WTC11 (cell line): ENCODE data around the gene PDLIM5. TPM values are rescaled to one million over a fixed set of nuclear protein-coding genes. Genes with fewer than 3 reads are reported as not detected.

Source experiments
- ATAC-seq: fragments of 200-7000 bp; cut with Tn5 transposase; 2 replicates; pipeline ENCODE4 v1.10.0; 2021; ENCODE audit warnings: mild to moderate bottlenecking, moderate library complexity
- CTCF ChIA-PET: fragments of 300-600 bp; sonication (Branson Sonifier 250); formaldehyde crosslinking; loops from one replicate; lab custom pipeline; 2021; ENCODE audit warnings: antibody characterized with exemption; lab: Charles Lee
- POLR2A ChIA-PET: fragments of 350-600 bp; sonication (Branson Sonifier 250); formaldehyde crosslinking; loops from one replicate; lab custom pipeline; 2021; ENCODE audit warnings: antibody characterized with exemption; lab: Charles Lee
- DNase-seq: peaks from one replicate; pipeline ENCODE4 v3.0.0; 2021; ENCODE audit warnings: low spot score
- H3K27ac Mint-ChIP-seq: 2 replicates; pipeline ENCODE4 v1.8.0; 2021; ENCODE audit warnings: mixed read lengths
- H3K27me3 Mint-ChIP-seq: 2 replicates; pipeline ENCODE4 v1.8.0; 2021; ENCODE audit warnings: low read depth, mild to moderate bottlenecking, moderate library complexity, mixed read lengths
- H3K36me3 Mint-ChIP-seq: 2 replicates; pipeline ENCODE4 v1.8.0; 2021; ENCODE audit warnings: mixed read lengths
- H3K4me1 Mint-ChIP-seq: 2 replicates; pipeline ENCODE4 v1.8.0; 2022; ENCODE audit warnings: mixed read lengths
- H3K4me3 Mint-ChIP-seq: 2 replicates; pipeline ENCODE4 v1.8.0; 2021; ENCODE audit warnings: mild to moderate bottlenecking, moderate library complexity, mixed read lengths
- H3K9me3 Mint-ChIP-seq: 2 replicates; pipeline ENCODE4 v1.8.0; 2021; ENCODE audit warnings: mixed read lengths
- ETV6 ChIP-seq: sonication (generic); formaldehyde crosslinking; IDR thresholded peaks from 2 replicates; pipeline ENCODE4 v1.8.1; 2022; ENCODE audit warnings: mild to moderate bottlenecking, missing genetic modification reagents
- GABPB1 ChIP-seq: sonication (generic); formaldehyde crosslinking; IDR thresholded peaks from 2 replicates; pipeline ENCODE4 v1.8.1; 2023; ENCODE audit warnings: mild to moderate bottlenecking, missing genetic modification reagents
- HMGA2 ChIP-seq: fragments of 250-450 bp; sonication (Bioruptor Pico); IDR thresholded peaks from 2 replicates; pipeline ENCODE4 v1.4.0; 2021; ENCODE audit warnings: mild to moderate bottlenecking, moderate library complexity
- NFATC4 ChIP-seq: fragments of 250-450 bp; sonication (Bioruptor Pico); IDR thresholded peaks from 2 replicates; pipeline ENCODE4 v1.9.0; 2021; ENCODE audit warnings: mild to moderate bottlenecking
- NR3C1 ChIP-seq: sonication (generic); formaldehyde crosslinking; conservative IDR thresholded peaks from 2 replicates; pipeline ENCODE4 v1.8.1; 2023; ENCODE audit warnings: low read depth, mild to moderate bottlenecking, missing genetic modification reagents
- SOX15 ChIP-seq: fragments of 250-450 bp; sonication (Bioruptor Pico); IDR thresholded peaks from 2 replicates; pipeline ENCODE4 v1.9.0; 2021; ENCODE audit warnings: mild to moderate bottlenecking
- TP53 ChIP-seq: sonication (generic); formaldehyde crosslinking; IDR thresholded peaks from 2 replicates; pipeline ENCODE4 v1.8.1; 2023; ENCODE audit warnings: mild to moderate bottlenecking, missing genetic modification reagents
- total RNA-seq: library from RNA; stranded (reverse); gene quantifications from 3 replicates; pipeline ENCODE4 v1.2.3, GENCODE V29; 2021
- TF ChIP-seq, protein P1 (sequence below): sonication (generic); formaldehyde crosslinking; IDR thresholded peaks from 2 replicates; pipeline ENCODE4 v1.8.0; 2022; ENCODE audit warnings: mild to moderate bottlenecking, missing genetic modification reagents
- TF ChIP-seq, protein P2 (sequence below): sonication (generic); formaldehyde crosslinking; conservative IDR thresholded peaks from 2 replicates; pipeline ENCODE4 v1.8.1; 2023; ENCODE audit warnings: mild to moderate bottlenecking, low read depth, missing genetic modification reagents, moderate library complexity
- TF ChIP-seq, protein P3 (sequence below): sonication (generic); formaldehyde crosslinking; IDR thresholded peaks from 2 replicates; pipeline ENCODE4 v1.8.1; 2023; ENCODE audit warnings: mild to moderate bottlenecking, missing genetic modification reagents
- TF ChIP-seq, protein P4 (sequence below): fragments of 250-450 bp; sonication (Bioruptor Pico); conservative IDR thresholded peaks from 2 replicates; pipeline ENCODE4 v1.9.0; 2021; ENCODE audit warnings: mild to moderate bottlenecking
- TF ChIP-seq, protein P5 (sequence below): sonication (generic); formaldehyde crosslinking; IDR thresholded peaks from 2 replicates; pipeline ENCODE4 v1.8.1; 2023; ENCODE audit warnings: mild to moderate bottlenecking, missing genetic modification reagents, moderate library complexity
- TF ChIP-seq, protein P6 (sequence below): sonication (generic); formaldehyde crosslinking; IDR thresholded peaks from 2 replicates; pipeline ENCODE4 v1.8.0; 2023; ENCODE audit warnings: missing genetic modification reagents
- TF ChIP-seq, protein P7 (sequence below): sonication (generic); formaldehyde crosslinking; IDR thresholded peaks from 2 replicates; pipeline ENCODE4 v1.8.0; 2022; ENCODE audit warnings: missing genetic modification reagents

PDLIM5 gene
- total RNA-seq, 1 experiment from 2014 or later: 51.5 TPM

DNA sequence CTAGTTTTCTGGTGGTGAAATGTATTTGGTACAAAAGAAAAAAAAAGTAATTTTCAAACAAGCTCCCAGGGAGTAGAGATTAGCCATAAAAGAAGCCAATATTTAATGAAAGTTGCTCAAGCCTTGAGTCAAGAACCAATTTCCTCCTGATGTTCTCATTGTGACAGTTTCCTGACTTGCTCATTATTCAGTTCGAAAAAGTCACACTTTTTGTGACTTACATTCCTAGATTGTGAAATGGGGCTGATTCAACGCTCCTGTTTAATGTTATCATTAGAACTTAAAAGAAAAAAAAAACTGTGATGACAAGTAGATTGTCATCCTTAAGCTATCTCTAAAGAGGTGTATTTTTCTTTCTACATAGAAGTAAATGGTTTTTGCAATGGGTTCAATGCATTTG lies 183.4 kb downstream of the PDLIM5 start:
- H3K4me3 Mint-ChIP-seq: no peak overlapping the region
- ATAC-seq: no peak
- no peaks in the 10 kb centered on the region for H3K9me3 Mint-ChIP-seq
- no peak for TF ChIP-seq GABPB1 (CRISPR knock-in tag)
- no peak for TF ChIP-seq HMGA2 (CRISPR knock-in tag)
- no peak for TF ChIP-seq NR3C1 (CRISPR knock-in tag)
- TF ChIP-seq ETV6: no peak
- TF ChIP-seq, protein P1, sequence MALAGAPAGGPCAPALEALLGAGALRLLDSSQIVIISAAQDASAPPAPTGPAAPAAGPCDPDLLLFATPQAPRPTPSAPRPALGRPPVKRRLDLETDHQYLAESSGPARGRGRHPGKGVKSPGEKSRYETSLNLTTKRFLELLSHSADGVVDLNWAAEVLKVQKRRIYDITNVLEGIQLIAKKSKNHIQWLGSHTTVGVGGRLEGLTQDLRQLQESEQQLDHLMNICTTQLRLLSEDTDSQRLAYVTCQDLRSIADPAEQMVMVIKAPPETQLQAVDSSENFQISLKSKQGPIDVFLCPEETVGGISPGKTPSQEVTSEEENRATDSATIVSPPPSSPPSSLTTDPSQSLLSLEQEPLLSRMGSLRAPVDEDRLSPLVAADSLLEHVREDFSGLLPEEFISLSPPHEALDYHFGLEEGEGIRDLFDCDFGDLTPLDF (CRISPR knock-in tag): no peak
- no peak for TF ChIP-seq SOX15 (CRISPR knock-in tag)
- TF ChIP-seq, protein P2, sequence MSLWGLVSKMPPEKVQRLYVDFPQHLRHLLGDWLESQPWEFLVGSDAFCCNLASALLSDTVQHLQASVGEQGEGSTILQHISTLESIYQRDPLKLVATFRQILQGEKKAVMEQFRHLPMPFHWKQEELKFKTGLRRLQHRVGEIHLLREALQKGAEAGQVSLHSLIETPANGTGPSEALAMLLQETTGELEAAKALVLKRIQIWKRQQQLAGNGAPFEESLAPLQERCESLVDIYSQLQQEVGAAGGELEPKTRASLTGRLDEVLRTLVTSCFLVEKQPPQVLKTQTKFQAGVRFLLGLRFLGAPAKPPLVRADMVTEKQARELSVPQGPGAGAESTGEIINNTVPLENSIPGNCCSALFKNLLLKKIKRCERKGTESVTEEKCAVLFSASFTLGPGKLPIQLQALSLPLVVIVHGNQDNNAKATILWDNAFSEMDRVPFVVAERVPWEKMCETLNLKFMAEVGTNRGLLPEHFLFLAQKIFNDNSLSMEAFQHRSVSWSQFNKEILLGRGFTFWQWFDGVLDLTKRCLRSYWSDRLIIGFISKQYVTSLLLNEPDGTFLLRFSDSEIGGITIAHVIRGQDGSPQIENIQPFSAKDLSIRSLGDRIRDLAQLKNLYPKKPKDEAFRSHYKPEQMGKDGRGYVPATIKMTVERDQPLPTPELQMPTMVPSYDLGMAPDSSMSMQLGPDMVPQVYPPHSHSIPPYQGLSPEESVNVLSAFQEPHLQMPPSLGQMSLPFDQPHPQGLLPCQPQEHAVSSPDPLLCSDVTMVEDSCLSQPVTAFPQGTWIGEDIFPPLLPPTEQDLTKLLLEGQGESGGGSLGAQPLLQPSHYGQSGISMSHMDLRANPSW (CRISPR knock-in tag): no peak
- TF ChIP-seq, protein P3, sequence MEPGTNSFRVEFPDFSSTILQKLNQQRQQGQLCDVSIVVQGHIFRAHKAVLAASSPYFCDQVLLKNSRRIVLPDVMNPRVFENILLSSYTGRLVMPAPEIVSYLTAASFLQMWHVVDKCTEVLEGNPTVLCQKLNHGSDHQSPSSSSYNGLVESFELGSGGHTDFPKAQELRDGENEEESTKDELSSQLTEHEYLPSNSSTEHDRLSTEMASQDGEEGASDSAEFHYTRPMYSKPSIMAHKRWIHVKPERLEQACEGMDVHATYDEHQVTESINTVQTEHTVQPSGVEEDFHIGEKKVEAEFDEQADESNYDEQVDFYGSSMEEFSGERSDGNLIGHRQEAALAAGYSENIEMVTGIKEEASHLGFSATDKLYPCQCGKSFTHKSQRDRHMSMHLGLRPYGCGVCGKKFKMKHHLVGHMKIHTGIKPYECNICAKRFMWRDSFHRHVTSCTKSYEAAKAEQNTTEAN (CRISPR knock-in tag): no peak
- TF ChIP-seq, protein P4, sequence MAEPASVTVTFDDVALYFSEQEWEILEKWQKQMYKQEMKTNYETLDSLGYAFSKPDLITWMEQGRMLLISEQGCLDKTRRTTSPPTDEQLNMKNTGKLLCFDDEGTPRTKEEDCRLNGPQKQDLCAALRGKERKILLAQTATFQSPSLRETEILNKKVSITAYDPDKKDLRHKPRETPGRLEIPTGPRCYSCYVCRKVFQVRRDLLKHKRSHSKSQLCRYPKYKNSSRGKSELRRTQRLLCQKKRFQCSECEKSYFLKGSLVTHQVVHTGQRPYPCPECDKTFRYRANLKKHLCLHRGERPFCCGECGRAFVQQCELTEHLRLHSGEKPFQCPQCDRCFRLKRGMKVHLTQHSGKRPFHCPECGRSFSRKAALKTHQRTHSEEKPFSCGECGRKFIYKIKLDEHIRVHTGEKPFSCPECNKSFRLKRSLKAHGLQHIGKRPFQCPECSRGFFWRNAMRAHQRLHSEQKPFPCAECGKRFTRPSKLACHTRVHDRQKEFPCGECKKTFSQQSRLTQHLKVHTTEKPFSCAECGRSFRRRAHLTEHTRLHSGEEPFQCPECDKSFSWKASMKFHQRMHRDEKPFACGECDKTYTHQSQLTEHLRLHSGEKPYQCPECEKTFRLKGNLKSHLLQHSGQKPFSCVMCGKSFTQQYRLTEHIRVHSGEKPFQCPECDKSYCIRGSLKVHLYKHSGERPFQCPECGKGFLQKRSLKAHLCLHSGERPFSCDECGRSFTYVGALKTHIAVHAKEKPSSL: no peak
- TF ChIP-seq, protein P5, sequence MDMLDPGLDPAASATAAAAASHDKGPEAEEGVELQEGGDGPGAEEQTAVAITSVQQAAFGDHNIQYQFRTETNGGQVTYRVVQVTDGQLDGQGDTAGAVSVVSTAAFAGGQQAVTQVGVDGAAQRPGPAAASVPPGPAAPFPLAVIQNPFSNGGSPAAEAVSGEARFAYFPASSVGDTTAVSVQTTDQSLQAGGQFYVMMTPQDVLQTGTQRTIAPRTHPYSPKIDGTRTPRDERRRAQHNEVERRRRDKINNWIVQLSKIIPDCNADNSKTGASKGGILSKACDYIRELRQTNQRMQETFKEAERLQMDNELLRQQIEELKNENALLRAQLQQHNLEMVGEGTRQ (CRISPR knock-in tag): no peak
- TF ChIP-seq, protein P6, sequence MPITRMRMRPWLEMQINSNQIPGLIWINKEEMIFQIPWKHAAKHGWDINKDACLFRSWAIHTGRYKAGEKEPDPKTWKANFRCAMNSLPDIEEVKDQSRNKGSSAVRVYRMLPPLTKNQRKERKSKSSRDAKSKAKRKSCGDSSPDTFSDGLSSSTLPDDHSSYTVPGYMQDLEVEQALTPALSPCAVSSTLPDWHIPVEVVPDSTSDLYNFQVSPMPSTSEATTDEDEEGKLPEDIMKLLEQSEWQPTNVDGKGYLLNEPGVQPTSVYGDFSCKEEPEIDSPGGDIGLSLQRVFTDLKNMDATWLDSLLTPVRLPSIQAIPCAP (CRISPR knock-in tag): no peak
- TF ChIP-seq, protein P7, sequence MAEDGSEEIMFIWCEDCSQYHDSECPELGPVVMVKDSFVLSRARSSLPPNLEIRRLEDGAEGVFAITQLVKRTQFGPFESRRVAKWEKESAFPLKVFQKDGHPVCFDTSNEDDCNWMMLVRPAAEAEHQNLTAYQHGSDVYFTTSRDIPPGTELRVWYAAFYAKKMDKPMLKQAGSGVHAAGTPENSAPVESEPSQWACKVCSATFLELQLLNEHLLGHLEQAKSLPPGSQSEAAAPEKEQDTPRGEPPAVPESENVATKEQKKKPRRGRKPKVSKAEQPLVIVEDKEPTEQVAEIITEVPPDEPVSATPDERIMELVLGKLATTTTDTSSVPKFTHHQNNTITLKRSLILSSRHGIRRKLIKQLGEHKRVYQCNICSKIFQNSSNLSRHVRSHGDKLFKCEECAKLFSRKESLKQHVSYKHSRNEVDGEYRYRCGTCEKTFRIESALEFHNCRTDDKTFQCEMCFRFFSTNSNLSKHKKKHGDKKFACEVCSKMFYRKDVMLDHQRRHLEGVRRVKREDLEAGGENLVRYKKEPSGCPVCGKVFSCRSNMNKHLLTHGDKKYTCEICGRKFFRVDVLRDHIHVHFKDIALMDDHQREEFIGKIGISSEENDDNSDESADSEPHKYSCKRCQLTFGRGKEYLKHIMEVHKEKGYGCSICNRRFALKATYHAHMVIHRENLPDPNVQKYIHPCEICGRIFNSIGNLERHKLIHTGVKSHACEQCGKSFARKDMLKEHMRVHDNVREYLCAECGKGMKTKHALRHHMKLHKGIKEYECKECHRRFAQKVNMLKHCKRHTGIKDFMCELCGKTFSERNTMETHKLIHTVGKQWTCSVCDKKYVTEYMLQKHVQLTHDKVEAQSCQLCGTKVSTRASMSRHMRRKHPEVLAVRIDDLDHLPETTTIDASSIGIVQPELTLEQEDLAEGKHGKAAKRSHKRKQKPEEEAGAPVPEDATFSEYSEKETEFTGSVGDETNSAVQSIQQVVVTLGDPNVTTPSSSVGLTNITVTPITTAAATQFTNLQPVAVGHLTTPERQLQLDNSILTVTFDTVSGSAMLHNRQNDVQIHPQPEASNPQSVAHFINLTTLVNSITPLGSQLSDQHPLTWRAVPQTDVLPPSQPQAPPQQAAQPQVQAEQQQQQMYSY (CRISPR knock-in tag): no peak
- TF ChIP-seq TP53 (CRISPR knock-in tag): no peak
- TF ChIP-seq NFATC4 (CRISPR knock-in tag): no peak
- no peaks in the 10 kb centered on the region for H3K27me3 Mint-ChIP-seq
- H3K36me3 Mint-ChIP-seq: no peaks in the 10 kb centered on the region
- ChIA-PET POLR2A (no interaction called here), CTCF (no interaction called here)
- H3K4me1 Mint-ChIP-seq: peaks cover 4% of the 10 kb centered on the region; the same call in 1 of the 2 replicates
- DNase-seq: no peak
- no peak overlapping the region for H3K27ac Mint-ChIP-seq
